ENCODE results near the gene KCNK15.

The KCNK15 gene

GRCh38 chr20:44745598-44746366, at the start of gene KCNK15:
Gene KCNK15 (plus strand): TSS chr20:44745865. CDS start chr20:44745911, 46 bp downstream.
- in situ Hi-C loops (cut with HindIII; ENCODE audit: low sequenced_read_pairs), result no loop called here

- in situ Hi-C loops (cut with HindIII; ENCODE audit: low sequenced_read_pairs), result loop anchor here (5.0 kb wide), 1 partner anchor 41 kb away; no protein-coding TSS in a partner anchor
Measured at GRCh38 chr20:44696315-44696714, 49.4 kb upstream of the KCNK15 start.

GRCh38 chr20:44697041-44697440, 48.6 kb upstream of the KCNK15 start:
- in situ Hi-C loops (cut with HindIII; ENCODE audit: low sequenced_read_pairs), result loop anchor here (5.0 kb wide), 1 partner anchor 40 kb away; no protein-coding TSS in a partner anchor

GRCh38 chr20:44698351-44698750, 47.3 kb upstream of the KCNK15 start:
- in situ Hi-C loops (cut with HindIII; ENCODE audit: low sequenced_read_pairs), result loop anchor here (5.0 kb wide), 1 partner anchor 39 kb away; no protein-coding TSS in a partner anchor

- in situ Hi-C loops (cut with HindIII; ENCODE audit: low sequenced_read_pairs), result no loop called here
Measured at GRCh38 chr20:44700306-44700705, 45.4 kb upstream of the KCNK15 start.

- in situ Hi-C loops (cut with HindIII; ENCODE audit: low sequenced_read_pairs), result no loop called here
Measured at GRCh38 chr20:44701118-44701857, 44.4 kb upstream of the KCNK15 start.

GRCh38 chr20:44701858-44702256, 43.8 kb upstream of the KCNK15 start:
- in situ Hi-C loops (cut with HindIII; ENCODE audit: low sequenced_read_pairs), result no loop called here

GRCh38 chr20:44702776-44703175, 42.9 kb upstream of the KCNK15 start:
- in situ Hi-C loops (cut with HindIII; ENCODE audit: low sequenced_read_pairs), result no loop called here

GRCh38 chr20:44703183-44703925, 42.3 kb upstream of the KCNK15 start:
- in situ Hi-C loops (cut with HindIII; ENCODE audit: low sequenced_read_pairs), result no loop called here

GRCh38 chr20:44703956-44704488, 41.6 kb upstream of the KCNK15 start:
- in situ Hi-C loops (cut with HindIII; ENCODE audit: low sequenced_read_pairs), result no loop called here

- in situ Hi-C loops (cut with HindIII; ENCODE audit: low sequenced_read_pairs), result no loop called here
Measured at GRCh38 chr20:44704551-44704971, 41.1 kb upstream of the KCNK15 start.

- in situ Hi-C loops (cut with HindIII; ENCODE audit: low sequenced_read_pairs), result no loop called here
Measured at GRCh38 chr20:44705364-44706094, 40.1 kb upstream of the KCNK15 start.

- in situ Hi-C loops (cut with HindIII; ENCODE audit: low sequenced_read_pairs), result no loop called here
Measured at GRCh38 chr20:44706301-44707017, 39.2 kb upstream of the KCNK15 start.

- in situ Hi-C loops (cut with HindIII; ENCODE audit: low sequenced_read_pairs), result no loop called here
Measured at GRCh38 chr20:44707018-44707579, 38.6 kb upstream of the KCNK15 start.

- in situ Hi-C loops (cut with HindIII; ENCODE audit: low sequenced_read_pairs), result no loop called here
Measured at GRCh38 chr20:44709380-44709779, 36.3 kb upstream of the KCNK15 start.

GRCh38 chr20:44709797-44710196, 35.9 kb upstream of the KCNK15 start:
- in situ Hi-C loops (cut with HindIII; ENCODE audit: low sequenced_read_pairs), result no loop called here

GRCh38 chr20:44711237-44711636, 34.4 kb upstream of the KCNK15 start:
- in situ Hi-C loops (cut with HindIII; ENCODE audit: low sequenced_read_pairs), result no loop called here

- in situ Hi-C loops (cut with HindIII; ENCODE audit: low sequenced_read_pairs), result no loop called here
Measured at GRCh38 chr20:44714102-44714700, 31.5 kb upstream of the KCNK15 start.

All from endothelial cell of hepatic sinusoid (primary cell).